Stomach (tissue), 9 donors: ENCODE results near the gene TLK2. TPM values are rescaled to one million over a fixed set of nuclear protein-coding genes. Genes with fewer than 3 reads are reported as not detected.

Experiments
- DNase-seq, 2 donors: peaks; one replicate each; pipeline versions ENCODE4 v3.0.0 to v3.0.0-alpha.2; 2013 to 2019
- H3K27ac ChIP-seq, 5 donors: fragments of 200-600 bp in 4 of 5; sonication (generic) in 4 of 5; one replicate each; pipeline ENCODE4 v1.5.1; 2013 to 2019; ENCODE audit warnings: mild to moderate bottlenecking in 1 of 5, moderate library complexity in 1 of 5
- H3K27me3 ChIP-seq, 3 donors: fragments of 200-600 bp; sonication (generic); one replicate each; pipeline ENCODE4 v1.5.1; 2017 to 2019; ENCODE audit warnings: mixed run types in 1 of 3
- H3K36me3 ChIP-seq, 4 donors: fragments of 200-600 bp; sonication (generic); 1 replicate in 3 of 4; 2 replicates in 1 of 4; pipeline ENCODE4 v1.5.1; 2016 to 2019
- H3K4me1 ChIP-seq, 4 donors: fragments of 200-600 bp; sonication (generic); one replicate each; pipeline ENCODE4 v1.5.1; 2016 to 2019
- H3K4me3 ChIP-seq, 4 donors: fragments of 200-600 bp; sonication (generic) in 3 of 4; one replicate each; pipeline ENCODE4 v1.5.1; 2016 to 2019; ENCODE audit warnings: mild to moderate bottlenecking in 1 of 4
- H3K9me3 ChIP-seq, 4 donors: fragments of 200-600 bp; sonication (generic); one replicate each; pipeline ENCODE4 v1.5.1; 2016 to 2019
- CTCF ChIP-seq, 7 experiments: fragments of 450-650 bp in 4 of 7; fragments of 200-600 bp in 3 of 7; sonication (generic) in 3 of 7; IDR thresholded peaks; one replicate each; pipeline ENCODE4 v1.5.1; 2016 to 2019; ENCODE audit warnings: antibody characterized with exemption in 7 of 7, control low read depth in 2 of 7, mild to moderate bottlenecking in 1 of 7
- EP300 ChIP-seq: sonication (generic); formaldehyde crosslinking; IDR thresholded peaks from one replicate; pipeline ENCODE4 v1.6.1; 2017; ENCODE audit warnings: antibody characterized with exemption
- POLR2A ChIP-seq, 4 donors: fragments of 450-650 bp; IDR thresholded peaks; one replicate each; pipeline ENCODE4 v1.6.1; 2016; ENCODE audit warnings: antibody characterized with exemption in 4 of 4, control low read depth in 2 of 4, mild to moderate bottlenecking in 1 of 4, moderate library complexity in 1 of 4
- POLR2AphosphoS5 ChIP-seq, 3 donors: sonication (generic); formaldehyde crosslinking; IDR thresholded peaks; one replicate each; pipeline ENCODE4 v1.6.1; 2016; ENCODE audit warnings: antibody characterized with exemption in 3 of 3
- WGBS, 5 donors: extraction: QIAGEN DNeasy Blood & Tissue Kit in 3 of 5; methylation state at CpG; one replicate each; pipeline versions ENCODE4 v1.1.5 to v1.1.7; 2013 to 2018; 5-methylcytosine and 5-hydroxymethylcytosine counted together
- intact Hi-C: fragments of 100-400 bp; cut with DNase I; formaldehyde crosslinking; loops from one replicate; pipeline ENCODE4 v1.15.1; 2023; ENCODE audit warnings: low total_unique reads
- polyA plus RNA-seq, 3 donors: library from polyadenylated mRNA; stranded (reverse); fragments of 200-250 nt; gene quantifications; one replicate each; pipeline ENCODE4 v1.2.3, GENCODE V29; 2013
- total RNA-seq, 5 donors: library from RNA; depleted of rRNA; stranded (reverse); fragments of >200 nt; gene quantifications; one replicate each; pipeline versions ENCODE4 v1.1.0 to v1.2.3, GENCODE V29; 2014 to 2016
- donor health status: healthy with polysubstance abuse.
- donor health status: Bipolar disorder and iron deficiency.
- donor health status: healthy.

Gene TLK2
- total and polyA plus RNA-seq, 8 donors = 8.6 to 75.3 (median 17.3) TPM

DNA sequence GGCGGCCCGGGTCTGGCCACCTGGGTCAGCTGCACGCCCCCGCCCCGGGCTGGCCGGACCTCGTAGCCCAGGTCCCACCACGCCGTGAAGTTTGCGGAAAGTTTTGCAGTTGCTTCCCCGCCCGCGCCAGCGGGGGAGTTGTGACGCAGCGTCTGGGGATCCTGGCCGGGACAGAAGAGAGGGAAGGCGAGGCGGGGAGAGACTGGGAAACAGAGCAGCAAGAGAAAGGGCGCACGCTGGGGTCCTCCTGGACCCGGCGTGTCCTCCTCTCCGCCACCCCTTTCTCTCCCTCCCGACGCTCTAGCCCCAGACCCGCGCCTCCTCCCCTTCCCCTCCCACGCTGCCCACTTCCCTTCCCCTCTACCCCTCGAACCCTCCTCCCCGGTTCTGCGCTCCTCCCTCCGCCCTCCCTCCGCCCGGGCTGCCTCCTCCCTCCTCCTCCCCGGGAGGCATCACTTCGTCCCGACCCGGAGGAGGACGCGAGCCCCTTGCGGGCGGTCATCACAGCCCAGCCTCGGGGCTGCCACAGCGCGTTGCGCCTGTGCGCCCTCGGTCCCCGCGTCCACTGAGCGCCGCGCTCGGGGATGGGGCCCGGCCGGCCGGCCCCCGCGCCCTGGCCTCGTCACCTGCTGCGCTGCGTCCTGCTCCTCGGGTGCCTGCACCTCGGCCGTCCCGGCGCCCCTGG, 148.7 kb downstream of the TLK2 start, which contains the start of gene MRC2:
MRC2 (plus strand) TSS at position 452 of the 685 bp plus-strand sequence; CDS start at position 585, 133 bp downstream.
- H3K4me1 ChIP-seq = peaks cover 16 to 56% (median 39%) of the 10 kb centered on the region in 4 donors
- H3K27me3 ChIP-seq = peaks cover 0 to 59% (median 28%) of the 10 kb centered on the region in 3 donors
- H3K4me3 ChIP-seq = peak within 1 kb of the TSS; percentile 59 to 72 (median 61)
- peaks cover 0 to 5% (median 2%) of the 10 kb centered on the region in 4 donors for H3K36me3 ChIP-seq
- DNase-seq = peak in 1 of 2 donors; percentile 88
- no peaks in the 10 kb centered on the region for H3K9me3 ChIP-seq
- intact Hi-C loops = no loop called here
- 0 to 2% (median 1%) methylated on average over 32 to 68 of the region's 68 CpGs for WGBS, 5 donors
- peak within 1 kb of the TSS; percentile 65 to 90 (median 84) for H3K27ac ChIP-seq
- TF ChIP-seq POLR2A (IDR thresholded peaks at IDR 0.05) (no peak), CTCF (IDR thresholded peaks at IDR 0.05) (no peak), EP300 (no peak), POLR2AphosphoS5 (IDR thresholded peaks at IDR 0.05) (no peak)

GRCh38 chr17:62627904-62628633, 149.4 kb downstream of the TLK2 start:
- H3K36me3 ChIP-seq = peaks cover 0 to 4% (median under 1%) of the 10 kb centered on the region in 4 donors
- peak overlapping the region; percentile 59 to 72 (median 61) for H3K4me3 ChIP-seq
- peak in 1 of 2 donors; percentile 84 for DNase-seq
- H3K27me3 ChIP-seq = peaks cover 0 to 59% (median 28%) of the 10 kb centered on the region in 3 donors
- H3K9me3 ChIP-seq = no peaks in the 10 kb centered on the region
- WGBS, 5 donors = 1 to 3% (median 2%) methylated on average over 34 to 61 of the region's 61 CpGs
- H3K4me1 ChIP-seq = peaks cover 16 to 58% (median 39%) of the 10 kb centered on the region in 4 donors
- no peak for TF ChIP-seq POLR2AphosphoS5 (IDR thresholded peaks at IDR 0.05)
- intact Hi-C loops = no loop called here
- H3K27ac ChIP-seq = peak overlapping the region; percentile 65 to 90 (median 84)

GRCh38 chr17:62628831-62629555, 150.4 kb downstream of the TLK2 start:
- H3K27me3 ChIP-seq = peaks cover 0 to 59% (median 28%) of the 10 kb centered on the region in 3 donors
- H3K4me1 ChIP-seq = peaks cover 16 to 58% (median 39%) of the 10 kb centered on the region in 4 donors
- intact Hi-C loops = no loop called here
- no peaks in the 10 kb centered on the region for H3K36me3 ChIP-seq
- WGBS, 5 donors = 37 to 65% (median 47%) methylated on average over 13 to 19 of the region's 19 CpGs
- peak in 1 of 2 donors; percentile 66 for DNase-seq
- H3K4me3 ChIP-seq = peak overlapping the region; percentile 59 to 72 (median 61)
- peak overlapping the region; percentile 13 to 90 (median 84) for H3K27ac ChIP-seq
- no peak for TF ChIP-seq POLR2AphosphoS5 (IDR thresholded peaks at IDR 0.05)
- TF ChIP-seq EP300 = no peak
- no peak for TF ChIP-seq CTCF (IDR thresholded peaks at IDR 0.05)
- H3K9me3 ChIP-seq = no peaks in the 10 kb centered on the region

- intact Hi-C loops = no loop called here
- H3K9me3 ChIP-seq = no peaks in the 10 kb centered on the region
- TF ChIP-seq CTCF (IDR thresholded peaks at IDR 0.05) = no peak
- TF ChIP-seq EP300 = no peak
- no peak for TF ChIP-seq POLR2AphosphoS5 (IDR thresholded peaks at IDR 0.05)
- H3K27me3 ChIP-seq = peaks cover 0 to 59% (median 28%) of the 10 kb centered on the region in 3 donors
- peak overlapping the region; percentile 59 to 72 (median 61) for H3K4me3 ChIP-seq
- H3K36me3 ChIP-seq = no peaks in the 10 kb centered on the region
- 67 to 76% (median 71%) methylated on average over 14 to 19 of the region's 19 CpGs for WGBS, 5 donors
- peak overlapping the region in 3 of 5 donors; percentile 80 to 90 (median 84) for H3K27ac ChIP-seq
- no peak for DNase-seq
- H3K4me1 ChIP-seq = peaks cover 16 to 58% (median 39%) of the 10 kb centered on the region in 4 donors
Measured at GRCh38 chr17:62629556-62630364, 151.1 kb downstream of the TLK2 start.
